ENCODE measurements around the gene ITIH2. TPM values are rescaled to one million over a fixed set of nuclear protein-coding genes. Genes with fewer than 3 reads are reported as not detected.
A peak's percentile ranks its signal among the peaks of the same experiment; 100 is the strongest.
"Not testable (repeated sequence)": the region's sequence is repeated elsewhere in the genome, so short reads cannot be mapped to it uniquely, and the experiment has no call there.

ITIH2 gene
- total RNA-seq, 4 donors from 2014 or later: not detected

DNA sequence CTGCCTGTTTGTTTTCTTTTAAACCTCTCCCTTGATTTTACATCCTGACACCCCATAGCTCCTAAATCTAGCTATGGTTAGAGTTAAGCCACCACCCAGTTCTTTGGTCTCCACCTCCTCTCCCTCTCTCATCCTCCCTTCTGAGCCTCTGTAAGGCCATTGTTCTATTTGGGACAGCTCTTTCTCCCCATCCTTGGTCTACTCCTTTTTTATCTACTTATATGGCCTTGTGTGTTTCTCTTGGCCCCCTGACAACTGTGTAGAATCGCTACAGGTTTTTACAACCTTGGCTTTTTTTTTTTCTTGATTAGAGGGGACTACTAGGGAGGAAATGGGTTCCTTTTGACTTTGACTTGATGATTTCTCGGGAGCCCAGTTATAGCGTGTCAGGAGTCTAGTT, 33.0 kb upstream of the ITIH2 start:
- intact Hi-C loops (cut with DNase I; ENCODE audit: low total_unique reads): no loop called here
- no peaks in the 10 kb centered on the region for H3K9me3 ChIP-seq
- DNase-seq: no peak
- H3K36me3 ChIP-seq: no peaks in the 10 kb centered on the region
- TF ChIP-seq EP300 (IDR thresholded peaks at IDR 0.05; ENCODE audit: low read depth) (no peak), POLR2AphosphoS5 (IDR thresholded peaks at IDR 0.05) (no peak), POLR2A (IDR thresholded peaks at IDR 0.05) (no peak)
- TF ChIP-seq, protein P1, sequence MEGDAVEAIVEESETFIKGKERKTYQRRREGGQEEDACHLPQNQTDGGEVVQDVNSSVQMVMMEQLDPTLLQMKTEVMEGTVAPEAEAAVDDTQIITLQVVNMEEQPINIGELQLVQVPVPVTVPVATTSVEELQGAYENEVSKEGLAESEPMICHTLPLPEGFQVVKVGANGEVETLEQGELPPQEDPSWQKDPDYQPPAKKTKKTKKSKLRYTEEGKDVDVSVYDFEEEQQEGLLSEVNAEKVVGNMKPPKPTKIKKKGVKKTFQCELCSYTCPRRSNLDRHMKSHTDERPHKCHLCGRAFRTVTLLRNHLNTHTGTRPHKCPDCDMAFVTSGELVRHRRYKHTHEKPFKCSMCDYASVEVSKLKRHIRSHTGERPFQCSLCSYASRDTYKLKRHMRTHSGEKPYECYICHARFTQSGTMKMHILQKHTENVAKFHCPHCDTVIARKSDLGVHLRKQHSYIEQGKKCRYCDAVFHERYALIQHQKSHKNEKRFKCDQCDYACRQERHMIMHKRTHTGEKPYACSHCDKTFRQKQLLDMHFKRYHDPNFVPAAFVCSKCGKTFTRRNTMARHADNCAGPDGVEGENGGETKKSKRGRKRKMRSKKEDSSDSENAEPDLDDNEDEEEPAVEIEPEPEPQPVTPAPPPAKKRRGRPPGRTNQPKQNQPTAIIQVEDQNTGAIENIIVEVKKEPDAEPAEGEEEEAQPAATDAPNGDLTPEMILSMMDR (IDR thresholded peaks at IDR 0.05): no peak
- H3K4me1 ChIP-seq: peaks cover 0 to 4% (median 0%) of the 10 kb centered on the region in 4 donors
- WGBS, 2 donors (ENCODE audit: low coverage in 1 of 2): 27 to 53% methylated on average over 3 of the region's 3 CpGs
- peaks cover 24% of the 10 kb centered on the region for H3K27me3 ChIP-seq
- peak overlapping the region in 1 of 4 donors; percentile 41 for H3K27ac ChIP-seq
- no peak overlapping the region for H3K4me3 ChIP-seq
- in situ Hi-C loops (cut with MboI; ENCODE audit: low pct_ligation_motif_present in 1 of 4, low pct_unique_long_range_greater_than_20kb in 1 of 4, low sequenced_read_pairs in 3 of 4): no loop called here

- H3K36me3 ChIP-seq: no peaks in the 10 kb centered on the region
- H3K4me1 ChIP-seq: peaks cover 0 to 4% (median 0%) of the 10 kb centered on the region in 4 donors
- in situ Hi-C loops (cut with MboI; ENCODE audit: low pct_ligation_motif_present in 1 of 4, low pct_unique_long_range_greater_than_20kb in 1 of 4, low sequenced_read_pairs in 3 of 4) (no loop called here), intact Hi-C loops (cut with DNase I; ENCODE audit: low total_unique reads) (no loop called here)
- H3K4me3 ChIP-seq: no peak overlapping the region
- DNase-seq: no peak
- TF ChIP-seq POLR2A (IDR thresholded peaks at IDR 0.05): no peak
- TF ChIP-seq EP300 (IDR thresholded peaks at IDR 0.05; ENCODE audit: low read depth): no peak
- TF ChIP-seq, protein P1 (IDR thresholded peaks at IDR 0.05): no peak
- no peak for TF ChIP-seq POLR2AphosphoS5 (IDR thresholded peaks at IDR 0.05)
- 84 to 88% methylated on average over 23 of the region's 23 CpGs for WGBS, 2 donors (ENCODE audit: low coverage in 1 of 2)
- H3K9me3 ChIP-seq: no peaks in the 10 kb centered on the region
- no peak overlapping the region for H3K27ac ChIP-seq
- H3K27me3 ChIP-seq: peaks cover 6% of the 10 kb centered on the region
Observed at GRCh38 chr10:7672341-7673134, 30.6 kb upstream of the ITIH2 start.

GRCh38 chr10:7679256-7679655, 23.9 kb upstream of the ITIH2 start:
- Histone ChIP-seq H3K4me3 (no peak overlapping the region), H3K36me3 (no peaks in the 10 kb centered on the region), H3K4me1 (no peaks in the 10 kb centered on the region), H3K9me3 (no peaks in the 10 kb centered on the region), H3K27me3 (no peaks in the 10 kb centered on the region), H3K27ac (no peak overlapping the region)
- WGBS, 2 donors (ENCODE audit: low coverage in 1 of 2): 60 to 67% methylated on average over 1 of the region's 1 CpG
- no peak for DNase-seq
- TF ChIP-seq EP300 (IDR thresholded peaks at IDR 0.05; ENCODE audit: low read depth) (no peak), POLR2A (IDR thresholded peaks at IDR 0.05) (no peak), POLR2AphosphoS5 (IDR thresholded peaks at IDR 0.05) (no peak)
- TF ChIP-seq, protein P1 (IDR thresholded peaks at IDR 0.05): no peak
- in situ Hi-C loops (cut with MboI; ENCODE audit: low pct_ligation_motif_present in 1 of 4, low pct_unique_long_range_greater_than_20kb in 1 of 4, low sequenced_read_pairs in 3 of 4): no loop called here
- intact Hi-C loops (cut with DNase I; ENCODE audit: low total_unique reads): no loop called here

DNA sequence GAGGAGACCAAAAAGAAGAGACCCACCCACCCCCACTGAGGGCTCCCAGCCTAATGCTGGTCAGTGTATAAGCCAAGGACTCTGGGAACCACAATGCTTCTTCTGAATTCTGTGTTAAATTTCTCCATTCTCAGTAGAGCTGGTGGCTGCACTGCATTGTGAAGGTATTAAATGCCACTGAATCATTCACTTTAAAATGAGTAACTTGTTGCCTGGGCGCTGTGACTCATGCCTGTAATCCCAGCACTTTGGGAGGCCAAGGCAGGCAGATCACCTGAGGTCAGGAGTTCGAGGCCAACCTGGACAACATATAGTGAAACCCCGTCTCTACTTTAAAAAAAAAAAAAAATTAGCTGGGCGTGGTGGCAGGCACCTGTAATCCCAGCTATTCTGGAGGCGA, 23.0 kb upstream of the ITIH2 start:
- in situ Hi-C loops (cut with MboI; ENCODE audit: low pct_ligation_motif_present in 1 of 4, low pct_unique_long_range_greater_than_20kb in 1 of 4, low sequenced_read_pairs in 3 of 4): loop anchor here in 1 of 4 donors (5.0 kb wide), 1 partner anchor 148 kb away; no protein-coding TSS in a partner anchor
- H3K9me3 ChIP-seq; DNase-seq; H3K4me1 ChIP-seq; H3K27ac ChIP-seq; H3K36me3 ChIP-seq; intact Hi-C loops (cut with DNase I; ENCODE audit: low total_unique reads); H3K4me3 ChIP-seq; H3K27me3 ChIP-seq: not testable (repeated sequence)
- 48 to 59% methylated on average over 5 of the region's 5 CpGs for WGBS, 2 donors (ENCODE audit: low coverage in 1 of 2)
